Ishikawa (cell line): Measurements from ENCODE around the gene SMAD1.

Experiments
- TAF1 ChIP-seq: IDR thresholded peaks from 2 replicates; pipeline ENCODE4 v1.6.1; 2012; ENCODE audit warnings: low read depth, mild to moderate bottlenecking
- TF ChIP-seq, protein P1 (sequence below): IDR thresholded peaks from 2 replicates; pipeline ENCODE4 v1.6.1; 2012; ENCODE audit warnings: low read depth, mild to moderate bottlenecking

DNA sequence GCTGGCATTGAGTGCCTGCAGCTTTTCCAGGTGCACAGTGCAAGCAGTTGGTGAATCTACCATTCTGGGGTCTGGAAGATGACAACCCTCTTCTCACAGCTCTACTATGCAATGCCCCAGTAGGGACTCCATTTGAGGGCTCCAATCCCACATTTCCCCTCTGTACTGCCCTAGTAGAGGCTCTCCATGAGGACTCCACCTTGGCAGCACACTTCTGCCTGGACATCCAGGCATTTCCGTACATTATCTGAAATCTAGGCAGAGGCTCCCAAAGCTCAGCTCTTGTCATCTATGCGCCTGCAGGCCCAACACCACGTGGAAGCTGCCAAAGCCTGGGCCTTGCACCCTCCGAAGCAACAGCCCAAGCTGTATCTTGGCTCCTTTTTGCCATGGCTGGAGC is 8.4 kb upstream of the SMAD1 start:
- no peak for TF ChIP-seq TAF1
- TF ChIP-seq, protein P1, sequence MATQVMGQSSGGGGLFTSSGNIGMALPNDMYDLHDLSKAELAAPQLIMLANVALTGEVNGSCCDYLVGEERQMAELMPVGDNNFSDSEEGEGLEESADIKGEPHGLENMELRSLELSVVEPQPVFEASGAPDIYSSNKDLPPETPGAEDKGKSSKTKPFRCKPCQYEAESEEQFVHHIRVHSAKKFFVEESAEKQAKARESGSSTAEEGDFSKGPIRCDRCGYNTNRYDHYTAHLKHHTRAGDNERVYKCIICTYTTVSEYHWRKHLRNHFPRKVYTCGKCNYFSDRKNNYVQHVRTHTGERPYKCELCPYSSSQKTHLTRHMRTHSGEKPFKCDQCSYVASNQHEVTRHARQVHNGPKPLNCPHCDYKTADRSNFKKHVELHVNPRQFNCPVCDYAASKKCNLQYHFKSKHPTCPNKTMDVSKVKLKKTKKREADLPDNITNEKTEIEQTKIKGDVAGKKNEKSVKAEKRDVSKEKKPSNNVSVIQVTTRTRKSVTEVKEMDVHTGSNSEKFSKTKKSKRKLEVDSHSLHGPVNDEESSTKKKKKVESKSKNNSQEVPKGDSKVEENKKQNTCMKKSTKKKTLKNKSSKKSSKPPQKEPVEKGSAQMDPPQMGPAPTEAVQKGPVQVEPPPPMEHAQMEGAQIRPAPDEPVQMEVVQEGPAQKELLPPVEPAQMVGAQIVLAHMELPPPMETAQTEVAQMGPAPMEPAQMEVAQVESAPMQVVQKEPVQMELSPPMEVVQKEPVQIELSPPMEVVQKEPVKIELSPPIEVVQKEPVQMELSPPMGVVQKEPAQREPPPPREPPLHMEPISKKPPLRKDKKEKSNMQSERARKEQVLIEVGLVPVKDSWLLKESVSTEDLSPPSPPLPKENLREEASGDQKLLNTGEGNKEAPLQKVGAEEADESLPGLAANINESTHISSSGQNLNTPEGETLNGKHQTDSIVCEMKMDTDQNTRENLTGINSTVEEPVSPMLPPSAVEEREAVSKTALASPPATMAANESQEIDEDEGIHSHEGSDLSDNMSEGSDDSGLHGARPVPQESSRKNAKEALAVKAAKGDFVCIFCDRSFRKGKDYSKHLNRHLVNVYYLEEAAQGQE, result no peak
